ENCODE data around the gene MYO1H. TPM values are rescaled to one million over a fixed set of nuclear protein-coding genes. Genes with fewer than 3 reads are reported as not detected.

Gene MYO1H
- total RNA-seq, 2 experiments from 2014 or later, result not detected

- Mint-ChIP-seq H3K27ac (no peak overlapping the region), H3K27me3 (no peaks in the 10 kb centered on the region), H3K4me1 (ENCODE audit: low read depth) (no peaks in the 10 kb centered on the region), H3K36me3 (ENCODE audit: low read depth) (peaks cover 59% of the 10 kb centered on the region), H3K4me3 (no peak overlapping the region), H3K9me3 (no peaks in the 10 kb centered on the region)
- intact Hi-C loops (cut with DNase I, micrococcal nuclease), result no loop called here
- Histone ChIP-seq H3K36me3 (ENCODE audit: insufficient read depth, low read length) (peaks cover 43% of the 10 kb centered on the region), H3K27me3 (ENCODE audit: control insufficient read depth in 1 of 2, insufficient read depth in 2 of 2, low read length in 2 of 2) (no peaks in the 10 kb centered on the region), H3K4me3 (ENCODE audit: low read length) (no peak overlapping the region), H3K9me3 (ENCODE audit: control insufficient read depth in 1 of 2, insufficient read depth in 1 of 2, low read length in 2 of 2) (no peaks in the 10 kb centered on the region), H3K4me1 (ENCODE audit: insufficient read depth, low read length) (no peaks in the 10 kb centered on the region), H3K27ac (ENCODE audit: low read depth in 1 of 2, low read length in 2 of 2) (no peak overlapping the region)
- DNase-seq, result peak in 1 of 14 experiments; percentile 5
- POLR2A ChIA-PET, result no interaction called here
- TF ChIP-seq CTCF (IDR thresholded peaks at IDR 0.05), result no peak
- ATAC-seq (ENCODE audit: poor library complexity), result no peak
- CTCF ChIA-PET, result no interaction called here
Measured at GRCh38 chr12:109446869-109447268, 99.2 kb downstream of the MYO1H start.

- ATAC-seq (ENCODE audit: poor library complexity) (no peak), DNase-seq (no peak)
- Histone ChIP-seq H3K9me3 (ENCODE audit: control insufficient read depth in 1 of 2, insufficient read depth in 1 of 2, low read length in 2 of 2) (no peaks in the 10 kb centered on the region), H3K4me1 (ENCODE audit: insufficient read depth, low read length) (no peaks in the 10 kb centered on the region), H3K36me3 (ENCODE audit: insufficient read depth, low read length) (peaks cover 49% of the 10 kb centered on the region), H3K27ac (ENCODE audit: low read depth in 1 of 2, low read length in 2 of 2) (no peak overlapping the region), H3K4me3 (ENCODE audit: low read length) (no peak overlapping the region), H3K27me3 (ENCODE audit: control insufficient read depth in 1 of 2, insufficient read depth in 2 of 2, low read length in 2 of 2) (no peaks in the 10 kb centered on the region)
- no peak for TF ChIP-seq CTCF (IDR thresholded peaks at IDR 0.05)
- no peak overlapping the region for H3K27ac Mint-ChIP-seq
- H3K27me3 Mint-ChIP-seq, result no peaks in the 10 kb centered on the region
- no peaks in the 10 kb centered on the region for H3K4me1 Mint-ChIP-seq (ENCODE audit: low read depth)
- CTCF ChIA-PET, result no interaction called here
- intact Hi-C loops (cut with DNase I, micrococcal nuclease), result no loop called here
- POLR2A ChIA-PET, result no interaction called here
- H3K9me3 Mint-ChIP-seq, result no peaks in the 10 kb centered on the region
- H3K36me3 Mint-ChIP-seq (ENCODE audit: low read depth), result peaks cover 65% of the 10 kb centered on the region
- H3K4me3 Mint-ChIP-seq, result no peak overlapping the region
Measured at GRCh38 chr12:109447482-109447881, 99.8 kb downstream of the MYO1H start.

GRCh38 chr12:109448272-109448671 is 100.6 kb downstream of the MYO1H start:
- ATAC-seq (ENCODE audit: poor library complexity), result no peak
- Mint-ChIP-seq H3K4me1 (ENCODE audit: low read depth) (no peaks in the 10 kb centered on the region), H3K27ac (no peak overlapping the region), H3K36me3 (ENCODE audit: low read depth) (peaks cover 70% of the 10 kb centered on the region), H3K27me3 (no peaks in the 10 kb centered on the region), H3K9me3 (no peaks in the 10 kb centered on the region), H3K4me3 (no peak overlapping the region)
- CTCF ChIA-PET, result no interaction called here
- no peaks in the 10 kb centered on the region for H3K4me1 ChIP-seq (ENCODE audit: insufficient read depth, low read length)
- DNase-seq, result no peak
- POLR2A ChIA-PET, result no interaction called here
- no peak for TF ChIP-seq CTCF (IDR thresholded peaks at IDR 0.05)
- no peak overlapping the region for H3K27ac ChIP-seq (ENCODE audit: low read depth in 1 of 2, low read length in 2 of 2)
- no peaks in the 10 kb centered on the region for H3K9me3 ChIP-seq (ENCODE audit: control insufficient read depth in 1 of 2, insufficient read depth in 1 of 2, low read length in 2 of 2)
- intact Hi-C loops (cut with DNase I, micrococcal nuclease), result no loop called here
- no peak overlapping the region for H3K4me3 ChIP-seq (ENCODE audit: low read length)
- H3K36me3 ChIP-seq (ENCODE audit: insufficient read depth, low read length), result peaks cover 57% of the 10 kb centered on the region
- no peaks in the 10 kb centered on the region for H3K27me3 ChIP-seq (ENCODE audit: control insufficient read depth in 1 of 2, insufficient read depth in 2 of 2, low read length in 2 of 2)
